ENCODE measurements around the gene CGREF1.

The CGREF1 gene

GRCh38 chr2:27137322-27137935 is 18.5 kb upstream of the CGREF1 start:
- Histone ChIP-seq H3K36me3 (ENCODE audit: control insufficient read depth, insufficient read depth, low read length) (peaks cover 2% of the 10 kb centered on the region), H3K27ac (ENCODE audit: insufficient read depth, low read length, poor library complexity, severe bottlenecking) (no peak overlapping the region), H3K4me3 (ENCODE audit: insufficient read depth, low read depth, low read length, poor library complexity, severe bottlenecking) (no peak overlapping the region), H3K27me3 (replicated peaks; ENCODE audit: control insufficient read depth, insufficient read depth, low read length, poor library complexity, severe bottlenecking) (no peaks in the 10 kb centered on the region), H3K9me3 (ENCODE audit: control insufficient read depth, low read length) (no peaks in the 10 kb centered on the region), H3K4me1 (ENCODE audit: control insufficient read depth, insufficient read depth, low read length, poor library complexity, severe bottlenecking) (peaks cover 13% of the 10 kb centered on the region)
- DNase-seq = no peak

- H3K9me3 ChIP-seq (ENCODE audit: control insufficient read depth, low read length) = no peaks in the 10 kb centered on the region
- no peak overlapping the region for H3K27ac ChIP-seq (ENCODE audit: insufficient read depth, low read length, poor library complexity, severe bottlenecking)
- peaks cover 13% of the 10 kb centered on the region for H3K4me1 ChIP-seq (ENCODE audit: control insufficient read depth, insufficient read depth, low read length, poor library complexity, severe bottlenecking)
- no peak overlapping the region for H3K4me3 ChIP-seq (ENCODE audit: insufficient read depth, low read depth, low read length, poor library complexity, severe bottlenecking)
- no peaks in the 10 kb centered on the region for H3K27me3 ChIP-seq (replicated peaks; ENCODE audit: control insufficient read depth, insufficient read depth, low read length, poor library complexity, severe bottlenecking)
- DNase-seq = no peak
- H3K36me3 ChIP-seq (ENCODE audit: control insufficient read depth, insufficient read depth, low read length) = peaks cover 8% of the 10 kb centered on the region
Observed at GRCh38 chr2:27136751-27137150, 17.8 kb upstream of the CGREF1 start.

- no peak for DNase-seq
- Histone ChIP-seq H3K4me3 (ENCODE audit: insufficient read depth, low read depth, low read length, poor library complexity, severe bottlenecking) (no peak overlapping the region), H3K36me3 (ENCODE audit: control insufficient read depth, insufficient read depth, low read length) (peaks cover 11% of the 10 kb centered on the region), H3K4me1 (ENCODE audit: control insufficient read depth, insufficient read depth, low read length, poor library complexity, severe bottlenecking) (peaks cover 13% of the 10 kb centered on the region), H3K27me3 (replicated peaks; ENCODE audit: control insufficient read depth, insufficient read depth, low read length, poor library complexity, severe bottlenecking) (no peaks in the 10 kb centered on the region), H3K27ac (ENCODE audit: insufficient read depth, low read length, poor library complexity, severe bottlenecking) (no peak overlapping the region), H3K9me3 (ENCODE audit: control insufficient read depth, low read length) (no peaks in the 10 kb centered on the region)
Observed at GRCh38 chr2:27135478-27135955, 16.6 kb upstream of the CGREF1 start.

GRCh38 chr2:27134781-27135477 is 16.0 kb upstream of the CGREF1 start:
- H3K36me3 ChIP-seq (ENCODE audit: control insufficient read depth, insufficient read depth, low read length) = peaks cover 17% of the 10 kb centered on the region
- H3K9me3 ChIP-seq (ENCODE audit: control insufficient read depth, low read length) = no peaks in the 10 kb centered on the region
- H3K27ac ChIP-seq (ENCODE audit: insufficient read depth, low read length, poor library complexity, severe bottlenecking) = no peak overlapping the region
- no peaks in the 10 kb centered on the region for H3K27me3 ChIP-seq (replicated peaks; ENCODE audit: control insufficient read depth, insufficient read depth, low read length, poor library complexity, severe bottlenecking)
- H3K4me3 ChIP-seq (ENCODE audit: insufficient read depth, low read depth, low read length, poor library complexity, severe bottlenecking) = peak overlapping the region; percentile 99
- peaks cover 13% of the 10 kb centered on the region for H3K4me1 ChIP-seq (ENCODE audit: control insufficient read depth, insufficient read depth, low read length, poor library complexity, severe bottlenecking)
- DNase-seq = no peak

- peak within 1 kb of the TSS; percentile 99 for H3K4me3 ChIP-seq (ENCODE audit: insufficient read depth, low read depth, low read length, poor library complexity, severe bottlenecking)
- H3K9me3 ChIP-seq (ENCODE audit: control insufficient read depth, low read length) = no peaks in the 10 kb centered on the region
- peaks cover 13% of the 10 kb centered on the region for H3K4me1 ChIP-seq (ENCODE audit: control insufficient read depth, insufficient read depth, low read length, poor library complexity, severe bottlenecking)
- DNase-seq = peak; percentile 95 to 96 (median 96)
- H3K27ac ChIP-seq (ENCODE audit: insufficient read depth, low read length, poor library complexity, severe bottlenecking) = peak within 1 kb of the TSS; percentile 95
- H3K27me3 ChIP-seq (replicated peaks; ENCODE audit: control insufficient read depth, insufficient read depth, low read length, poor library complexity, severe bottlenecking) = no peaks in the 10 kb centered on the region
- peaks cover 25% of the 10 kb centered on the region for H3K36me3 ChIP-seq (ENCODE audit: control insufficient read depth, insufficient read depth, low read length)
Observed at GRCh38 chr2:27133905-27134780, 15.2 kb upstream of the CGREF1 start, which contains the start of gene PREB. PREB (minus strand) TSS chr2:27134636; CDS start chr2:27134421, 215 bp downstream.

- no peaks in the 10 kb centered on the region for H3K9me3 ChIP-seq (ENCODE audit: control insufficient read depth, low read length)
- peaks cover 13% of the 10 kb centered on the region for H3K4me1 ChIP-seq (ENCODE audit: control insufficient read depth, insufficient read depth, low read length, poor library complexity, severe bottlenecking)
- H3K36me3 ChIP-seq (ENCODE audit: control insufficient read depth, insufficient read depth, low read length) = peaks cover 27% of the 10 kb centered on the region
- H3K27ac ChIP-seq (ENCODE audit: insufficient read depth, low read length, poor library complexity, severe bottlenecking) = peak overlapping the region; percentile 95
- no peak for DNase-seq
- H3K4me3 ChIP-seq (ENCODE audit: insufficient read depth, low read depth, low read length, poor library complexity, severe bottlenecking) = peak overlapping the region; percentile 99
- no peaks in the 10 kb centered on the region for H3K27me3 ChIP-seq (replicated peaks; ENCODE audit: control insufficient read depth, insufficient read depth, low read length, poor library complexity, severe bottlenecking)
Observed at GRCh38 chr2:27133195-27133875, 14.4 kb upstream of the CGREF1 start.

- DNase-seq = no peak
- Histone ChIP-seq H3K27me3 (replicated peaks; ENCODE audit: control insufficient read depth, insufficient read depth, low read length, poor library complexity, severe bottlenecking) (no peaks in the 10 kb centered on the region), H3K4me1 (ENCODE audit: control insufficient read depth, insufficient read depth, low read length, poor library complexity, severe bottlenecking) (peaks cover 13% of the 10 kb centered on the region), H3K27ac (ENCODE audit: insufficient read depth, low read length, poor library complexity, severe bottlenecking) (no peak overlapping the region), H3K9me3 (ENCODE audit: control insufficient read depth, low read length) (no peaks in the 10 kb centered on the region), H3K4me3 (ENCODE audit: insufficient read depth, low read depth, low read length, poor library complexity, severe bottlenecking) (no peak overlapping the region), H3K36me3 (ENCODE audit: control insufficient read depth, insufficient read depth, low read length) (peaks cover 27% of the 10 kb centered on the region)
Observed at GRCh38 chr2:27131429-27131828, 12.5 kb upstream of the CGREF1 start.

- Histone ChIP-seq H3K27me3 (replicated peaks; ENCODE audit: control insufficient read depth, insufficient read depth, low read length, poor library complexity, severe bottlenecking) (no peaks in the 10 kb centered on the region), H3K27ac (ENCODE audit: insufficient read depth, low read length, poor library complexity, severe bottlenecking) (no peak overlapping the region), H3K4me3 (ENCODE audit: insufficient read depth, low read depth, low read length, poor library complexity, severe bottlenecking) (no peak overlapping the region), H3K4me1 (ENCODE audit: control insufficient read depth, insufficient read depth, low read length, poor library complexity, severe bottlenecking) (peaks cover 13% of the 10 kb centered on the region), H3K36me3 (ENCODE audit: control insufficient read depth, insufficient read depth, low read length) (peaks cover 27% of the 10 kb centered on the region), H3K9me3 (ENCODE audit: control insufficient read depth, low read length) (no peaks in the 10 kb centered on the region)
- DNase-seq = no peak
Observed at GRCh38 chr2:27130396-27130795, 11.5 kb upstream of the CGREF1 start.

GRCh38 chr2:27128668-27129571 is 10.0 kb upstream of the CGREF1 start:
- Histone ChIP-seq H3K4me3 (ENCODE audit: insufficient read depth, low read depth, low read length, poor library complexity, severe bottlenecking) (no peak overlapping the region), H3K36me3 (ENCODE audit: control insufficient read depth, insufficient read depth, low read length) (peaks cover 27% of the 10 kb centered on the region), H3K27me3 (replicated peaks; ENCODE audit: control insufficient read depth, insufficient read depth, low read length, poor library complexity, severe bottlenecking) (no peaks in the 10 kb centered on the region), H3K27ac (ENCODE audit: insufficient read depth, low read length, poor library complexity, severe bottlenecking) (no peak overlapping the region), H3K9me3 (ENCODE audit: control insufficient read depth, low read length) (no peaks in the 10 kb centered on the region), H3K4me1 (ENCODE audit: control insufficient read depth, insufficient read depth, low read length, poor library complexity, severe bottlenecking) (peaks cover 14% of the 10 kb centered on the region)
- no peak for DNase-seq
